AG04449 (cell line): ENCODE results near the gene LIN7A.

Experiments
- CTCF ChIA-PET: fragments of 350-600 bp; formaldehyde crosslinking; extraction: SDS; loops from one replicate; lab custom pipeline; 2021; ENCODE audit warnings: antibody characterized with exemption; lab: Yijun Ruan, JAX
- POLR2A ChIA-PET: fragments of 400-600, 350-600 bp; formaldehyde crosslinking; extraction: SDS; loops from one replicate; lab custom pipeline; 2020; ENCODE audit warnings: antibody characterized with exemption, inconsistent platforms; lab: Yijun Ruan, JAX
- DNase-seq: peaks from one replicate; pipeline ENCODE4 v3.0.0-alpha.2; 2010; ENCODE audit warnings: low read depth, low spot score
- H3K4me3 ChIP-seq: 2 replicates; pipeline ENCODE4 v1.5.1; 2011; ENCODE audit warnings: low read depth, mild to moderate bottlenecking, control low read depth, low read length
- TF ChIP-seq, protein P1 (sequence below): IDR thresholded peaks from one replicate; pipeline ENCODE4 v1.5.1; 2011; ENCODE audit warnings: mild to moderate bottlenecking, moderate library complexity, low read length, control low read depth, inconsistent platforms; ENCODE audit not compliant: insufficient read depth; ENCODE audit errors: missing control alignments

LIN7A gene

GRCh38 chr12:80810874-80811273 lies 126.9 kb downstream of the LIN7A start:
- ChIA-PET CTCF (interaction anchor here (0.6 to 0.9 kb wide), 2 partner anchors 25 to 48 kb away, joined by 3 read pairs; no protein-coding TSS in a partner anchor), POLR2A (no interaction called here)
- no peak overlapping the region for H3K4me3 ChIP-seq
- TF ChIP-seq, protein P1, sequence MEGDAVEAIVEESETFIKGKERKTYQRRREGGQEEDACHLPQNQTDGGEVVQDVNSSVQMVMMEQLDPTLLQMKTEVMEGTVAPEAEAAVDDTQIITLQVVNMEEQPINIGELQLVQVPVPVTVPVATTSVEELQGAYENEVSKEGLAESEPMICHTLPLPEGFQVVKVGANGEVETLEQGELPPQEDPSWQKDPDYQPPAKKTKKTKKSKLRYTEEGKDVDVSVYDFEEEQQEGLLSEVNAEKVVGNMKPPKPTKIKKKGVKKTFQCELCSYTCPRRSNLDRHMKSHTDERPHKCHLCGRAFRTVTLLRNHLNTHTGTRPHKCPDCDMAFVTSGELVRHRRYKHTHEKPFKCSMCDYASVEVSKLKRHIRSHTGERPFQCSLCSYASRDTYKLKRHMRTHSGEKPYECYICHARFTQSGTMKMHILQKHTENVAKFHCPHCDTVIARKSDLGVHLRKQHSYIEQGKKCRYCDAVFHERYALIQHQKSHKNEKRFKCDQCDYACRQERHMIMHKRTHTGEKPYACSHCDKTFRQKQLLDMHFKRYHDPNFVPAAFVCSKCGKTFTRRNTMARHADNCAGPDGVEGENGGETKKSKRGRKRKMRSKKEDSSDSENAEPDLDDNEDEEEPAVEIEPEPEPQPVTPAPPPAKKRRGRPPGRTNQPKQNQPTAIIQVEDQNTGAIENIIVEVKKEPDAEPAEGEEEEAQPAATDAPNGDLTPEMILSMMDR = no peak
- no peak for DNase-seq

- ChIA-PET POLR2A (no interaction called here), CTCF (no interaction called here)
- no peak for DNase-seq
- H3K4me3 ChIP-seq = no peak overlapping the region
- TF ChIP-seq, protein P1 = no peak
These were observed 130.0 kb downstream of the LIN7A start for GRCh38 chr12:80807640-80808288.

DNA sequence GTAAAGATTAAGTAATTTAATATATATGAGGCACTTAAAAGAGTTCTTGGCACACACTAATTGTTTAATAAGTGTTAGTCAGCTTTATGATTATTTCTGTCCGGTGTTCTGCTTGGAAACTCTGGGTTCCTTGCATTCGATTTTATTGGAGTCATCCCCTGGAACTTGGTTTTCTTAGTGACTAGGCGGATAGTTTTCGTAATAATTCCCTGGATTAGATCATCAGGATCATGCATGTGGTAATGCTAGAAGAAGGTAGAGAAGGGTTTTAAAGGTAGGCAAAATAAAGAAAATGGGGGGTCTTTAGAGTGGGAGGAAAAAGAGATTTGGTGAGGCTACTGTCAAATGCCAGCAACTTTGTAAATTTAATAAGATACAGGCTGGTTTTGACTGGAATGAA lies 132.6 kb downstream of the LIN7A start:
- no peak for DNase-seq
- POLR2A ChIA-PET = no interaction called here
- H3K4me3 ChIP-seq = no peak overlapping the region
- TF ChIP-seq, protein P1 = no peak
- CTCF ChIA-PET = interaction anchor here (0.6 to 1.5 kb wide), 2 partner anchors 15 to 1022 kb away, joined by 4 read pairs; no protein-coding TSS in a partner anchor

- no peak for DNase-seq
- TF ChIP-seq, protein P1 = no peak
- ChIA-PET CTCF (interaction anchor here (1.3 to 1.6 kb wide), 2 partner anchors 7 to 35 kb away, joined by 3 to 4 read pairs; no protein-coding TSS in a partner anchor), POLR2A (no interaction called here)
- no peak overlapping the region for H3K4me3 ChIP-seq
These were observed 134.9 kb downstream of the LIN7A start for GRCh38 chr12:80802652-80803400.

- no peak for DNase-seq
- TF ChIP-seq, protein P1 = no peak
- no peak overlapping the region for H3K4me3 ChIP-seq
- ChIA-PET POLR2A (no interaction called here), CTCF (no interaction called here)
These were observed 139.5 kb downstream of the LIN7A start for GRCh38 chr12:80798281-80798680.

GRCh38 chr12:80794551-80794950 lies 143.2 kb downstream of the LIN7A start:
- CTCF ChIA-PET = no interaction called here
- TF ChIP-seq, protein P1 = no peak
- POLR2A ChIA-PET = no interaction called here
- H3K4me3 ChIP-seq = no peak overlapping the region
- DNase-seq = no peak
